PFSK-1 (cell line): Measurements from ENCODE around the gene TMEM178A.

Experiments used
- POLR2AphosphoS5 ChIP-seq: IDR thresholded peaks from 2 replicates; pipeline ENCODE4 v1.6.1; 2012; ENCODE audit warnings: low read depth, mild to moderate bottlenecking, control low read depth, low read length, moderate library complexity
- REST ChIP-seq, 2 experiments: IDR thresholded peaks; 2 replicates each; pipeline versions ENCODE4 v1.6.1 to v1.8.0; 2011 to 2012; ENCODE audit warnings: low read depth in 2 of 2, low read length in 2 of 2, control low read depth in 1 of 2, inconsistent platforms in 1 of 2, mild to moderate bottlenecking in 1 of 2, moderate library complexity in 1 of 2; ENCODE audit not compliant: insufficient read depth in 1 of 2
- SIN3A ChIP-seq: IDR thresholded peaks from 2 replicates; pipeline ENCODE4 v1.6.1; 2012; ENCODE audit warnings: mild to moderate bottlenecking, low read length, moderate library complexity, borderline replicate concordance; ENCODE audit not compliant: insufficient read depth
- TAF1 ChIP-seq: IDR thresholded peaks from 2 replicates; pipeline ENCODE4 v1.6.1; 2012; ENCODE audit warnings: low read length, control low read depth, borderline replicate concordance; ENCODE audit not compliant: insufficient read depth

DNA sequence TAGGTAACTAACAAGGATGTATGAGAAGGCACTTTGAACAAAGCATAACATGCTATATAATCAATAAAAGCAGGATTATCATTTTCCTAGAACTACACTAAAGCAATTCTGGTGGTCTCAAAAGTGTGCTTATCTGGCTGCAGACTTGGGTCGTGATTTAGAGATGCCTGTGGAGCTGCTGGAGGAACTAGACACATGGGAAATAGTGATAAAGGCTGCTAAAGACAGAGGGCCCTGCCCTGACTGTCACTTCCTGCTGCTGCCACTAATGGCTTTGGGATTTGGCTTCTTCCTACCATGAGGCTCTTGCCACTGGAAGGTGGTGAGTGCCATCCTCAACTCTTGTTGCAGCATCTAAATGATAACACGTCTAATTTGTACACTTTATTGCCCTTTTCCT lies 22.5 kb downstream of the TMEM178A start:
- TF ChIP-seq POLR2AphosphoS5 (no peak), REST (IDR thresholded peaks at IDR 0.05; ENCODE audit: insufficient read depth in 1 of 2, low read depth in 2 of 2, low read length in 2 of 2) (no peak), TAF1 (no peak), SIN3A (no peak)
